Measurements from ENCODE around the gene TOM1L2.

- TF ChIP-seq SP1 (IDR thresholded peaks at IDR 0.05) (no peak), BHLHE40 (IDR thresholded peaks at IDR 0.05; ENCODE audit: borderline replicate concordance) (no peak), PKNOX1 (IDR thresholded peaks at IDR 0.05) (no peak), TARDBP (IDR thresholded peaks at IDR 0.05) (no peak), ZNF384 (IDR thresholded peaks at IDR 0.05) (no peak), FOXA1 (IDR thresholded peaks at IDR 0.05) (no peak), FOXK2 (IDR thresholded peaks at IDR 0.05) (no peak), ARNT (IDR thresholded peaks at IDR 0.05) (no peak), FOXM1 (IDR thresholded peaks at IDR 0.05; ENCODE audit: borderline replicate concordance) (no peak)
These were observed 27.5 kb downstream of the TOM1L2 start for GRCh38 chr17:17944743-17945142.
